IPS-18a (cell line): ENCODE data around the gene NADK2.

ENCODE experiments used
- H3K27ac ChIP-seq: one replicate; pipeline ENCODE4 v1.5.1; 2013; ENCODE audit warnings: low read length
- H3K27me3 ChIP-seq: one replicate; pipeline ENCODE4 v1.6.1; 2013; ENCODE audit warnings: mild to moderate bottlenecking, low read length; ENCODE audit not compliant: control insufficient read depth, insufficient read depth
- H3K36me3 ChIP-seq: one replicate; pipeline ENCODE4 v1.6.1; 2013; ENCODE audit warnings: low read depth, low read length; ENCODE audit not compliant: control insufficient read depth
- H3K4me1 ChIP-seq: one replicate; pipeline ENCODE4 v1.6.1; 2013; ENCODE audit warnings: low read depth, low read length; ENCODE audit not compliant: control insufficient read depth
- H3K4me3 ChIP-seq: one replicate; pipeline ENCODE4 v1.5.1; 2013; ENCODE audit warnings: low read length
- H3K9ac ChIP-seq: one replicate; pipeline ENCODE4 v1.6.1; 2013; ENCODE audit warnings: mild to moderate bottlenecking, low read length, moderate library complexity
- H3K9me3 ChIP-seq: one replicate; pipeline ENCODE4 v1.6.1; 2013; ENCODE audit warnings: low read depth, low read length; ENCODE audit not compliant: control insufficient read depth

NADK2 gene

GRCh38 chr5:36244076-36244475, 2.4 kb upstream of the NADK2 start:
- Histone ChIP-seq H3K27me3 (peaks cover 13% of the 10 kb centered on the region), H3K4me1 (peaks cover 11% of the 10 kb centered on the region), H3K4me3 (no peak overlapping the region), H3K27ac (no peak overlapping the region), H3K36me3 (no peaks in the 10 kb centered on the region), H3K9ac (no peak overlapping the region), H3K9me3 (no peaks in the 10 kb centered on the region)

DNA sequence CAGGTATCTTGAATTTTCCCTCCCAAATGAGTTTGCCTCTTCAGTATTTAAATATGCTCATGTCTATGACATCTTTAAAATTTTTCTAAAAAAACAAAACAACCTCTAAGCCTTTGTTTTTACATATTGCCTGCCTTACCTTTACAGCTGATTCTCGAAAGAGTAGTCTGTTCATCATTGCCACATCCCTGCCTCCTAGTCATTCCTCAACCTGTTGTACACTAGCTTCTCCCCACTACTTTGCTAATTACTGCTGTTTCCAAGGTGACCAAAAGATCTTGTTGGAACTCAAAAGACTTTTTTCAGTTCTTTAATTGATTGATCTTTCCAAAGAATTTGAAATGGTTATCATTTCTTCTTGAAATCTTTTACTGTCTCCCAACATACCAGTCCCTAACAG, 1.9 kb upstream of the NADK2 start:
- Histone ChIP-seq H3K9me3 (no peaks in the 10 kb centered on the region), H3K4me1 (peaks cover 16% of the 10 kb centered on the region), H3K27ac (no peak overlapping the region), H3K27me3 (peaks cover 13% of the 10 kb centered on the region), H3K9ac (no peak overlapping the region), H3K36me3 (no peaks in the 10 kb centered on the region), H3K4me3 (no peak overlapping the region)

DNA sequence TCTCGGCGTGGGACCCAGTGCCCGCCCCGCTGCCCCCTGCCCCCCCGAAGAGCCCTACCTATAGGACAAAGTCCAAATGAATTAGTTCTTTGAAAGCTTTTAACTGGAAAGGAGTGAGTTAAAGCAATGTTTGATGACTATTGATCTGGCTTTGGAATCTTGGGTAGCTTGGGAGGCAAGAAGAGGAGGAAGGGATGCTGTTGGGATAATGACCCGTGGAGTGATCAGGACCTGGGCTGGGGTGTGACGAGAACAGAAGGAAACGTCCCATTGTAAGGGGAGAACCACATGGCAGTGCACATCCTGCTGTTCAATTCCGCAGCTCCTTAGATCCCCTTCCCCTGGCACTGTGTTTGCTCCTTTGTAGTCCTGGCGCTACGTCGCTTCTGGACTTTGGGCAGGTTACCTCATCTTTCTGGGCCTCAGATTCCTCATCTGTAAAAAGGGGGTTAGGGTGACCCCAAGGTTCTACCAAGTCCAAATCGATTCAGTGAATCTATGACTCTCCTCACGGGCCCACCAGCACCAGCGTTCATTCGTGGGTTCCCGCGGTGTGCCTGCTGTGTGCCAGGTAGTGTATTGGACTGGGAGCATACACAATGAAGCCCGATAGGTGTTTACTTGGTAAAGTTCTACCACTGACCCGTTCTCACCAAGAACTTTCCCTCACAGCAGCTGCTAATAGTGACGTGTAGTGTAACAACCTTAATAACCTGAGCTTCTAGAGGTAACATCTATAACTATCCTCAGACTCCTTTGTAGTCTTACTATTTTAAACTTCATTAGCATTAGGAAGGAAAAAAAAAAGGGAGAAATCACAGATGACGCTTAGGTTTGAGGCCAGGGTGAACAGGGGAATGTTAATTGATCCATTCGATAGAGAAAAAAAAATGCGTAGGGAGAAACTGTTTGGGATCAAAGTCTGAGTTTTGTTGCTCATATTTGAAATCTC, 1.1 kb upstream of the NADK2 start:
- Histone ChIP-seq H3K27me3 (peaks cover 13% of the 10 kb centered on the region), H3K36me3 (no peaks in the 10 kb centered on the region), H3K27ac (no peak overlapping the region), H3K9ac (peak overlapping the region; percentile 29), H3K9me3 (no peaks in the 10 kb centered on the region), H3K4me1 (peaks cover 19% of the 10 kb centered on the region), H3K4me3 (peak overlapping the region; percentile 83)

GRCh38 chr5:36240779-36241630, 720 bp downstream of the NADK2 start:
- peak overlapping the region; percentile 83 for H3K4me3 ChIP-seq
- H3K27me3 ChIP-seq = peaks cover 13% of the 10 kb centered on the region
- peaks cover 19% of the 10 kb centered on the region for H3K4me1 ChIP-seq
- H3K9ac ChIP-seq = peak overlapping the region; percentile 80
- no peak overlapping the region for H3K27ac ChIP-seq
- H3K36me3 ChIP-seq = no peaks in the 10 kb centered on the region
- H3K9me3 ChIP-seq = no peaks in the 10 kb centered on the region

DNA sequence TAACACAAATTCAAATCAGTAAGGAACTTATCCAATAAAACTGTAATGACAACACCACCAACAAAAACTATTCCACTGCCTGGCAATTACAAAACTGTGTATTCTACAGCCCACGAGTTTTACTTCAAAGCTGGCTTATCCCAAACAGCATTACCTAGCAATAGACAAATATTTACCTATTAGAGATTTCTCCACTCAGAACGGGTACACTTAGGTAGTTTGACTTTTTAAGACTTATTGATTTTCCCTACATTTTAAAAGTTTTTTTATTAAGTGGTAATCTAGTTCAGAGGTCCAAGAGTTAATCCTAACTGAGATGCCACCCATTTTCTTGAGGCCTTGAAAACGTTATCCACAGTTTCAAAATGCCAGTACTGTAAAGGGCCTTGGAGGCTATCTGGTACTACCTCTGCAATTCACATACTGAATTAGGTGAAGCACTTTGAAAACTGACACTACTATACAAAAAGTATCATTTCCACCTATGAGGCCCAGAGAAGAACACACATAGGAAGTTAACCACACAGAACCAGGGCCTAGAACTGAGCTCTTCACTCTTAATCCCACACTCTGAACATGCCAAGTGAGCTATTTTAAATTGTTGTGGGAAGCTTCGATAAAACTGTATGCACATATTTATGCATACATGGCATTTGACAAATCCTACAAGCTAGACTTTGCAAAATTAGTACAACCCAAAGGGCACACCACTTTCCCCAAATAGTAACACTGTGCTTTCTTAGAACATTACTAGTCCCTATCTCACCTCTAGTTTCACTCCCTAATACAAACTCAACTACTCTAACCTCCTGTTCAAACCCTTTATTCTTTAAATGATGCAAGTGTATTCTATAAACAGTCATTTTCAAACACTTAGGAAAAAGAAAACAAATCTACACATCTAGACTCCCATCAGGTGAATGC, 2.1 kb downstream of the NADK2 start:
- no peak overlapping the region for H3K4me3 ChIP-seq
- peaks cover 13% of the 10 kb centered on the region for H3K27me3 ChIP-seq
- no peaks in the 10 kb centered on the region for H3K9me3 ChIP-seq
- no peaks in the 10 kb centered on the region for H3K36me3 ChIP-seq
- peaks cover 19% of the 10 kb centered on the region for H3K4me1 ChIP-seq
- no peak overlapping the region for H3K9ac ChIP-seq
- H3K27ac ChIP-seq = no peak overlapping the region

DNA sequence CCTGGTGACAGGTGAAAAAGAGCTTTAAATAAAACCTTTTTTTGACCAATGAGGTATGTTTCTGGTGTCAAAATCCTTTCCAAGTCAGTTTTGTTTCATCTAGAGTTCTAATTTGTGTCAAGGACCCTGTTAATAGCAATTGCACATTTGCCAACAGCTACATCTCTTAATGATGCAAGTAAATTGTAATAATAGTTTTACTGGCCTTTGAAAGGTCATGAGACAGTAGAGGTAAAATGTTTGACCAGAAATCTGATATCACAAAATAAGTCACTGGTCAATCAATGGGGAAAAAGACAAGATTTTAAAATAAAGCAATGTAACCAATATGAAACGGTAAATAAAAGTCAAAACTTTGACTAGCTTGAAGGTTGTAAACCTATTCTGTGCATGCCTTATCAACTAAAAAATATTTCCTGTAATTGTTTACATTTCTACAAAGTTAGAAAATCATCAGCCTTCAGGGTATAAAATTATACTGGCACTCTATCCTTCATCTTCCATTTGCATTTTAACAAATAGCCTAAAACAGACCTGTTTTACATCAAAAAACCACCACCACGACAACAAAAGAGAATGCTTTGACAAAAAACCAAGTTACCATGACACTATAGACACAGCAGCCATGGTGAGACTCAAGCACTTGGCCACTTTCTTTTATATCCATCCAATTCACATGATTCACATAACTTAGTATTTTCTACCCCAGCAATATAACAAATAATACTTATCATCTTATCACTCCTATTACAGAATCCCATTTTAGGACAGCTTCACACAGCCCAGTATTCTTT, 3.0 kb downstream of the NADK2 start:
- H3K36me3 ChIP-seq = no peaks in the 10 kb centered on the region
- H3K9me3 ChIP-seq = no peaks in the 10 kb centered on the region
- no peak overlapping the region for H3K4me3 ChIP-seq
- H3K9ac ChIP-seq = no peak overlapping the region
- peaks cover 19% of the 10 kb centered on the region for H3K4me1 ChIP-seq
- no peak overlapping the region for H3K27ac ChIP-seq
- peaks cover 13% of the 10 kb centered on the region for H3K27me3 ChIP-seq

- Histone ChIP-seq H3K27ac (no peak overlapping the region), H3K4me1 (peaks cover 19% of the 10 kb centered on the region), H3K36me3 (no peaks in the 10 kb centered on the region), H3K4me3 (no peak overlapping the region), H3K9me3 (no peaks in the 10 kb centered on the region), H3K9ac (no peak overlapping the region), H3K27me3 (peaks cover 3% of the 10 kb centered on the region)
These were observed 4.0 kb downstream of the NADK2 start for GRCh38 chr5:36237751-36238150.

DNA sequence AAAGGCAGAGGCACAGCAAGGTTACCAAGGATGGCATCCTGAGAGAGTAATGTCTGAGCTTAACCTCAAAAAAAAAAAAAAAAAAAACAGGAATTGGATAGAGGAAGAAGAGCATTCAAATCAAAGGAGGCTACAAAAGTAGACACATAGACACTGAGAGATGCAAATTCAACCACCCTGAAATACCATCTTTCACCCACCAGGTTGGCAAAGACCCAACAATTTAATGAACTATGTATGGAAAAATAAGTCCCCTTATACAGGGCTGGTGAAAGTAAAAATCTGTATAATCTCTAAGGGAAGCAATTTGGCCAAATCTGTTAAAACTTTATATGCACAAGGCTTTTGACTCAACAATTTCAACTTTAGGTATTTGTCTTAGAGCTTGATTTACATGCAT, 4.9 kb downstream of the NADK2 start:
- no peak overlapping the region for H3K27ac ChIP-seq
- H3K36me3 ChIP-seq = no peaks in the 10 kb centered on the region
- H3K27me3 ChIP-seq = no peaks in the 10 kb centered on the region
- no peak overlapping the region for H3K9ac ChIP-seq
- peaks cover 19% of the 10 kb centered on the region for H3K4me1 ChIP-seq
- no peaks in the 10 kb centered on the region for H3K9me3 ChIP-seq
- H3K4me3 ChIP-seq = no peak overlapping the region

GRCh38 chr5:36232533-36232932, 9.2 kb downstream of the NADK2 start:
- H3K4me3 ChIP-seq = no peak overlapping the region
- H3K27me3 ChIP-seq = no peaks in the 10 kb centered on the region
- H3K9me3 ChIP-seq = no peaks in the 10 kb centered on the region
- no peak overlapping the region for H3K9ac ChIP-seq
- no peaks in the 10 kb centered on the region for H3K36me3 ChIP-seq
- no peak overlapping the region for H3K27ac ChIP-seq
- H3K4me1 ChIP-seq = peaks cover 7% of the 10 kb centered on the region

DNA sequence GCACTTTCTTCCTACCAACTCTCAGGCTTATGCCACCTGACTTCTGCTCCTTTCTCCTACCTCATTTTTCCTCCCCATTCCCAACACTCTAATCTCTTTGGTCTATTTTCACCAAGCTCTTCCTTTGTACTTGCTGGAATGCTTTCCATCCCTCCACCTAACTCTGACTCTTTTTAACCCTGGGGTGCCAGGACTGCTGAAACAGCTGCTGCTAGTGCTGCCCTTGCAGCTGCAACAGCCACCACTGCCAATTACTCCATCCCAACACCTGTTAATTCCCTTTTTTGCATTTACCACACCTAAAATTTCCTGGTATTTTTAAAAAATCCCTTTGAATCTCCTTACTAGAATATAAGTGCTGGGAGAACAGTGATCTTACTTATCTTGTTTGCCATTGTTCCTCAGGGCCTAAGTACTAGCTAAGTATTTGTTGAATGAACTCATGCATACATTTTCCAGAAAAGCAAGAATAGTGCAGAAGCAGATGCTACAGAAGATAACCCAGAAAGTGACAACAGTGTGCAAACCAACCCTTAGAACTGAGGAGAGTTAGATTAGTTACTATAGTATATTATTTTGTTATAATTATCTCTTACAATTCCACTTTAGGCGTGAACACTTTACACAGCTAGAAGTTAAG, 11.5 kb downstream of the NADK2 start:
- Histone ChIP-seq H3K4me3 (no peak overlapping the region), H3K27me3 (no peaks in the 10 kb centered on the region), H3K27ac (no peak overlapping the region), H3K36me3 (no peaks in the 10 kb centered on the region), H3K9me3 (no peaks in the 10 kb centered on the region), H3K4me1 (peaks cover 7% of the 10 kb centered on the region), H3K9ac (no peak overlapping the region)
